Measurements from ENCODE around the gene OTX2. TPM values are rescaled to one million over a fixed set of nuclear protein-coding genes. Genes with fewer than 3 reads are reported as not detected.

Gene OTX2
- polyA plus RNA-seq, 2 of the 4 experiments (the other 2 are of a cell fraction): not detected

- ATAC-seq (no peak), DNase-seq (ENCODE audit: low read depth in 1 of 2, low spot score in 1 of 2) (no peak), FAIRE-seq (no peak)
- no peak for TF ChIP-seq HMGXB4 (CRISPR knock-in tag; IDR thresholded peaks at IDR 0.05; ENCODE audit: borderline replicate concordance)
- TF ChIP-seq MYC (IDR thresholded peaks at IDR 0.05; ENCODE audit: borderline replicate concordance, low read length): no peak
- no peak for TF ChIP-seq SREBF2 (IDR thresholded peaks at IDR 0.05)
- TF ChIP-seq MAFK (IDR thresholded peaks at IDR 0.05; ENCODE audit: partially characterized antibody): no peak
- no peak for TF ChIP-seq ZNF302 (CRISPR knock-in tag; IDR thresholded peaks at IDR 0.05)
- no peak for TF ChIP-seq FOXS1 (CRISPR knock-in tag; IDR thresholded peaks at IDR 0.05)
- no peak for TF ChIP-seq CEBPB (IDR thresholded peaks at IDR 0.05)
- no peak for TF ChIP-seq HEYL (CRISPR knock-in tag; IDR thresholded peaks at IDR 0.05)
- no peak for TF ChIP-seq HDAC2 (IDR thresholded peaks at IDR 0.05)
- no peak for TF ChIP-seq HOXB13 (CRISPR knock-in tag; IDR thresholded peaks at IDR 0.05; ENCODE audit: low read depth)
- TF ChIP-seq NR3C1 (IDR thresholded peaks at IDR 0.05): no peak
- TF ChIP-seq EP300 (IDR thresholded peaks at IDR 0.05): no peak
- no peak for TF ChIP-seq PHF8 (IDR thresholded peaks at IDR 0.05; ENCODE audit: borderline replicate concordance, low read depth)
- no peak for TF ChIP-seq RARB (CRISPR knock-in tag; IDR thresholded peaks at IDR 0.05)
- no peak for TF ChIP-seq CHD2 (IDR thresholded peaks at IDR 0.05; ENCODE audit: low read length, partially characterized antibody)
- Histone ChIP-seq H3K4me2 (no peak overlapping the region), H3K4me1 (no peaks in the 10 kb centered on the region), H3K27ac (no peak overlapping the region), H3K9me3 (peaks cover 2% of the 10 kb centered on the region; the same call in 1 of the 3 replicates), H3K4me3 (no peak overlapping the region)
- WGBS (ENCODE audit: missing lambda C conversion rate): 24% methylated on average over 9 of the region's 9 CpGs
- POLR2A ChIA-PET: no interaction called here
- CTCF ChIA-PET: interaction anchor here (1.4 kb wide), 1 partner anchor 11 kb away, joined by 4 read pairs; no protein-coding TSS in a partner anchor
Measured at GRCh38 chr14:56805992-56806727, 4.1 kb downstream of the OTX2 start.

- ChIA-PET POLR2A (no interaction called here), CTCF (interaction anchor here (1.0 to 1.4 kb wide), 2 partner anchors 10 to 315 kb away, joined by 3 to 4 read pairs; no protein-coding TSS in a partner anchor)
- Histone ChIP-seq H3K4me1 (no peaks in the 10 kb centered on the region), H3K4me3 (no peak overlapping the region), H3K4me2 (no peak overlapping the region), H3K27ac (no peak overlapping the region), H3K9me3 (peaks cover 2% of the 10 kb centered on the region; the same call in 1 of the 3 replicates)
- FAIRE-seq (no peak), ATAC-seq (no peak), DNase-seq (ENCODE audit: low read depth in 1 of 2, low spot score in 1 of 2) (no peak)
- TF ChIP-seq RCOR1 (IDR thresholded peaks at IDR 0.05; ENCODE audit: low read depth, low read length) (no peak), BCL3 (IDR thresholded peaks at IDR 0.05) (no peak), HEYL (CRISPR knock-in tag; IDR thresholded peaks at IDR 0.05) (no peak), ZNF302 (CRISPR knock-in tag; IDR thresholded peaks at IDR 0.05) (no peak), EP300 (IDR thresholded peaks at IDR 0.05) (no peak), NPAS2 (CRISPR knock-in tag; IDR thresholded peaks at IDR 0.05; ENCODE audit: borderline replicate concordance) (no peak), HOXB5 (CRISPR knock-in tag; IDR thresholded peaks at IDR 0.05) (no peak), HMGXB4 (CRISPR knock-in tag; IDR thresholded peaks at IDR 0.05; ENCODE audit: borderline replicate concordance) (no peak), FOSL2 (IDR thresholded peaks at IDR 0.05) (no peak), FOSL2 (CRISPR knock-in tag; IDR thresholded peaks at IDR 0.05) (no peak), MAZ (IDR thresholded peaks at IDR 0.05; ENCODE audit: borderline replicate concordance, low read depth, low read length) (no peak), BHLHE40 (IDR thresholded peaks at IDR 0.05; ENCODE audit: low read depth, low read length) (no peak), JUN (IDR thresholded peaks at IDR 0.05) (no peak)
- 21% methylated on average over 18 of the region's 18 CpGs for WGBS (ENCODE audit: missing lambda C conversion rate)
Measured at GRCh38 chr14:56805201-56805991, 4.9 kb downstream of the OTX2 start.
